Measurements from ENCODE around the gene COBL. TPM values are rescaled to one million over a fixed set of nuclear protein-coding genes. Genes with fewer than 3 reads are reported as not detected.

The COBL gene
- total and polyA plus RNA-seq, 2 of the 4 experiments (the other 2 are of a cell fraction), result under 0.01 TPM; not detected in 1

GRCh38 chr7:51306761-51307160, 9.8 kb downstream of the COBL start:
- intact Hi-C loops (cut with micrococcal nuclease), result no loop called here
- 80% methylated on average over 1 of the region's 9 CpGs; no CpG with 5 or more reads in 1 of the 2 experiments for WGBS, 2 experiments (ENCODE audit: extremely low coverage in 2 of 2, insufficient read length in 1 of 2)
- Histone ChIP-seq H2AK5ac (ENCODE audit: low read depth, low read length) (no peak overlapping the region), H3K18ac (ENCODE audit: low read depth, low read length) (no peak overlapping the region), H3K27ac (ENCODE audit: insufficient read depth, low read length) (no peak overlapping the region), H3K4me1 (ENCODE audit: control insufficient read depth, insufficient read depth, low read length) (no peaks in the 10 kb centered on the region), H3K36me3 (ENCODE audit: control insufficient read depth, insufficient read depth, low read length) (no peaks in the 10 kb centered on the region), H3K23ac (ENCODE audit: low read depth, low read length) (no peak overlapping the region), H2BK5ac (ENCODE audit: low read depth, low read length, poor library complexity, severe bottlenecking) (no peak overlapping the region), H3K27me3 (ENCODE audit: control insufficient read depth, insufficient read depth, low read length) (no peaks in the 10 kb centered on the region), H3K56ac (ENCODE audit: extremely low read depth, insufficient read depth, low read length) (no peak overlapping the region), H2BK20ac (ENCODE audit: low read depth, low read length) (no peak overlapping the region), H2BK15ac (ENCODE audit: low read depth, low read length) (no peak overlapping the region), H3K9me1 (ENCODE audit: insufficient read depth, low read length) (no peaks in the 10 kb centered on the region), H4K5ac (ENCODE audit: low read depth, low read length) (no peak overlapping the region), H2BK120ac (ENCODE audit: low read depth, low read length) (no peak overlapping the region), H2AK9ac (replicated peaks; ENCODE audit: low read depth, low read length, poor library complexity) (no peak overlapping the region), H3K4ac (ENCODE audit: low read depth, low read length) (no peak overlapping the region), H4K91ac (ENCODE audit: insufficient read depth, low read depth, low read length) (no peak overlapping the region), H3K14ac (replicated peaks; ENCODE audit: low read depth, low read length) (no peak overlapping the region), H3K9ac (ENCODE audit: low read depth, low read length) (no peak overlapping the region), H3K4me2 (ENCODE audit: low read depth, low read length) (no peak overlapping the region), H4K20me1 (ENCODE audit: insufficient read depth, low read length) (no peaks in the 10 kb centered on the region), H3K4me3 (ENCODE audit: insufficient read depth, low read depth, low read length) (no peak overlapping the region), H4K8ac (ENCODE audit: low read depth in 2 of 2, low read length in 2 of 2) (no peak overlapping the region), H2AFZ (replicated peaks; ENCODE audit: low read length, poor library complexity) (no peak overlapping the region), H3K79me1 (ENCODE audit: low read depth in 1 of 2, low read length in 2 of 2) (no peaks in the 10 kb centered on the region), H3K9me3 (ENCODE audit: control insufficient read depth, insufficient read depth, low read length) (no peaks in the 10 kb centered on the region)
- TF ChIP-seq CEBPB (IDR thresholded peaks at IDR 0.05; ENCODE audit: low read depth, low read length) (no peak), RAD21 (IDR thresholded peaks at IDR 0.05; ENCODE audit: low read length) (no peak), RFX5 (IDR thresholded peaks at IDR 0.05; ENCODE audit: low read depth, low read length) (no peak), MAFK (IDR thresholded peaks at IDR 0.05; ENCODE audit: low read depth, low read length) (no peak), MXI1 (IDR thresholded peaks at IDR 0.05; ENCODE audit: borderline replicate concordance, low read depth, low read length) (no peak), CTCF (conservative IDR thresholded peaks at IDR 0.05; ENCODE audit: low read depth, low read length) (no peak), ELK1 (IDR thresholded peaks at IDR 0.05; ENCODE audit: borderline replicate concordance, low read depth, low read length) (no peak), NFE2L2 (IDR thresholded peaks at IDR 0.05; ENCODE audit: low read depth, low read length) (no peak), USF2 (IDR thresholded peaks at IDR 0.05; ENCODE audit: low read depth, low read length) (no peak), BHLHE40 (IDR thresholded peaks at IDR 0.05; ENCODE audit: low read depth, low read length) (no peak), CHD1 (IDR thresholded peaks at IDR 0.05; ENCODE audit: low read depth, low read length) (no peak), RCOR1 (IDR thresholded peaks at IDR 0.05; ENCODE audit: insufficient replicate concordance, low read length) (no peak), POLR2A (IDR thresholded peaks at IDR 0.05; ENCODE audit: low read depth, low read length) (no peak), MAZ (IDR thresholded peaks at IDR 0.05; ENCODE audit: borderline replicate concordance, low read depth, low read length) (no peak), FOS (IDR thresholded peaks at IDR 0.05; ENCODE audit: low read depth, low read length) (no peak), SMC3 (IDR thresholded peaks at IDR 0.05; ENCODE audit: low read depth, low read length) (no peak)
- CTCF ChIA-PET, result no interaction called here
- no peak for DNase-seq
- no TSS peak for BruUV-seq (replicated peaks)
- in situ Hi-C loops (cut with MboI; ENCODE audit: low sequenced_read_pairs), result no loop called here
- ATAC-seq (ENCODE audit: low read depth), result no peak
- dilution Hi-C loops (cut with HindIII; ENCODE audit: low sequenced_read_pairs, unreplicated experiment), result no loop called here
- POLR2A ChIA-PET (ENCODE audit: unreplicated experiment), result no interaction called here

Measured in IMR-90 (cell line).